Measurements from ENCODE around the gene TNFAIP8L1.

DNA sequence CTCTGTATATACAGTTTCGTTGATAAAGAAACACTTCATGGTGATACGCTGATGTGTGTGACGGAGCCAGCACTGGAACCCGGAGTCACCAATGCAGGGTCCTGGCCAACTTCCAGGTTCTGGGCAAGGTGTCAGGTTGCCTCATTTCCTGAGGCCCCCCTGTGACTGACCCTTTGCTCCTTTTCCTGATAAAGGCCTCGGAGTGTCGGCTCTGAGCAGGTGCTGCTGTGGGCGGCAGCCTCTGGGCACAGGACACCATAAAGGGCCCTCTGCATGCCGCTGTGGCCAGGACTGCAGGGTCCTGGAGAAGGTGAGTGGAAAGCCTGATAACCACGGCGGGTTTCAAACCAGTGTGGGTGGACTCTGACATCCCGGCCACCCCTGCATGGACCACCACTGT, 48.1 kb downstream of the TNFAIP8L1 start:
- TF ChIP-seq, protein P1, sequence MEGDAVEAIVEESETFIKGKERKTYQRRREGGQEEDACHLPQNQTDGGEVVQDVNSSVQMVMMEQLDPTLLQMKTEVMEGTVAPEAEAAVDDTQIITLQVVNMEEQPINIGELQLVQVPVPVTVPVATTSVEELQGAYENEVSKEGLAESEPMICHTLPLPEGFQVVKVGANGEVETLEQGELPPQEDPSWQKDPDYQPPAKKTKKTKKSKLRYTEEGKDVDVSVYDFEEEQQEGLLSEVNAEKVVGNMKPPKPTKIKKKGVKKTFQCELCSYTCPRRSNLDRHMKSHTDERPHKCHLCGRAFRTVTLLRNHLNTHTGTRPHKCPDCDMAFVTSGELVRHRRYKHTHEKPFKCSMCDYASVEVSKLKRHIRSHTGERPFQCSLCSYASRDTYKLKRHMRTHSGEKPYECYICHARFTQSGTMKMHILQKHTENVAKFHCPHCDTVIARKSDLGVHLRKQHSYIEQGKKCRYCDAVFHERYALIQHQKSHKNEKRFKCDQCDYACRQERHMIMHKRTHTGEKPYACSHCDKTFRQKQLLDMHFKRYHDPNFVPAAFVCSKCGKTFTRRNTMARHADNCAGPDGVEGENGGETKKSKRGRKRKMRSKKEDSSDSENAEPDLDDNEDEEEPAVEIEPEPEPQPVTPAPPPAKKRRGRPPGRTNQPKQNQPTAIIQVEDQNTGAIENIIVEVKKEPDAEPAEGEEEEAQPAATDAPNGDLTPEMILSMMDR (IDR thresholded peaks at IDR 0.05; ENCODE audit: borderline replicate concordance, extremely low read depth, low read length, poor library complexity, severe bottlenecking) = no peak
- TF ChIP-seq EZH2 (IDR thresholded peaks at IDR 0.05; ENCODE audit: borderline replicate concordance, low read depth, low read length, severe bottlenecking) = no peak
